Measurements from ENCODE around the gene DLG2.

Gene DLG2

DNA sequence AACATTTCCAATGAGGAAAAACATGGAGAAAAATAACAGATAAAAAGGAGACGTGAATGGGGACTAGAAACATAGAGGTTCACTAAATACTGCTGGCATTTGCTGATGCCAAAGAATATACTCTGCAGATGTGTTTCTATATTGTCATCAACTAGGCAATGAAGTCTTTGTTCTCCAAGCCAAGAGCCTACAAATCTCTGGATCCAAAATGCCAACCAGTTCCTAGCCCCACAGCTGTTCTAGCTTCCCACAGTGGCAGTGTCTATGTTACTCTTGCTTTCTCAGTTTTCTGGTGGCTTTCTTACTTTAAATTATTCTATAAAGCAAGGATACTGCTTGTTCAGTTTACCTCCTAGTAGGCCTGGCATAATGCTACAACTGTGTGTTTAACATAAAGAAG lies 1363.1 kb downstream of the DLG2 start:
- no peak for DNase-seq (ENCODE audit: low read depth in 2 of 2)
- TF ChIP-seq, protein P1, sequence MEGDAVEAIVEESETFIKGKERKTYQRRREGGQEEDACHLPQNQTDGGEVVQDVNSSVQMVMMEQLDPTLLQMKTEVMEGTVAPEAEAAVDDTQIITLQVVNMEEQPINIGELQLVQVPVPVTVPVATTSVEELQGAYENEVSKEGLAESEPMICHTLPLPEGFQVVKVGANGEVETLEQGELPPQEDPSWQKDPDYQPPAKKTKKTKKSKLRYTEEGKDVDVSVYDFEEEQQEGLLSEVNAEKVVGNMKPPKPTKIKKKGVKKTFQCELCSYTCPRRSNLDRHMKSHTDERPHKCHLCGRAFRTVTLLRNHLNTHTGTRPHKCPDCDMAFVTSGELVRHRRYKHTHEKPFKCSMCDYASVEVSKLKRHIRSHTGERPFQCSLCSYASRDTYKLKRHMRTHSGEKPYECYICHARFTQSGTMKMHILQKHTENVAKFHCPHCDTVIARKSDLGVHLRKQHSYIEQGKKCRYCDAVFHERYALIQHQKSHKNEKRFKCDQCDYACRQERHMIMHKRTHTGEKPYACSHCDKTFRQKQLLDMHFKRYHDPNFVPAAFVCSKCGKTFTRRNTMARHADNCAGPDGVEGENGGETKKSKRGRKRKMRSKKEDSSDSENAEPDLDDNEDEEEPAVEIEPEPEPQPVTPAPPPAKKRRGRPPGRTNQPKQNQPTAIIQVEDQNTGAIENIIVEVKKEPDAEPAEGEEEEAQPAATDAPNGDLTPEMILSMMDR (IDR thresholded peaks at IDR 0.05; ENCODE audit: low read depth, low read length): no peak
- no peak overlapping the region for H3K4me3 ChIP-seq (replicated peaks in 1 of 2; ENCODE audit: low read depth in 2 of 2, low read length in 2 of 2)

DNA sequence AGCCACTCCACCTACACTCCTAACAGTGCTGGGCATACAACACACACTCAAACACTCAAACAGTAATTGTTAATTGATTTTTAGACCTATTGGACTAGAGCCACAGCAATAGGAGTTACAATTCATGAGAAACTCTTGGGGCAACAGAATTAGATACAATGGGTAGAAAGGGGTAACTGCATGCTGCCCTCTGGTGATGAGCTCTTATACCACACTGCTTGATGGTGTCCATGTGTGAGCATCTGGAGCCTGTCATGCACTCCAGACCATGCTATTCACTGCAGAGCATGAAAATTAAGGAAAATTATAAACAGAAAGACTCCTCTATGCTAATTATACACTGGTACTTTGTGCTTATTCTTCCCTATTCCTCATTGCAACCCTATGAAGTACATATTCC lies 1365.4 kb downstream of the DLG2 start:
- no peak overlapping the region for H3K4me3 ChIP-seq (replicated peaks in 1 of 2; ENCODE audit: low read depth in 2 of 2, low read length in 2 of 2)
- TF ChIP-seq, protein P1 (IDR thresholded peaks at IDR 0.05; ENCODE audit: low read depth, low read length): peak; percentile 4
- DNase-seq (ENCODE audit: low read depth in 2 of 2): peak in 1 of 2 donors; percentile 19

DNA sequence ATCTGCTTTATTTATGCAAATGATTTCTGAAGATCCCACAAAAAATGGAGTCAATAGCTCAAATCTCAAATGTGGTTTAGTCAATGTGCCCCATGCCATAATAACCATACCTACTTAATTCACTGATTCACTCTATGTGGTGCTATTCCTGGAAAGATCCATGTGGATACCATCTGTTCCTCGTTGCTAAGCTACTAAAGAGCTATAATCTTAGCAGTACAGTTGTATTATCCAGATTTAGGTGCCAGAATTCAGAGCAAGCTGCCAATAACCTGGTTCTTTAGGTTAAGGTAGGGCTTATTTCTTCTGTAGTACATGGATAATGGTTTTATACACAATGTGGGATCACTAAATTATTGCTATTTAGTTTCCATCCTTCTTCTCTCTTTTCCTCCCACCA lies 1366.3 kb downstream of the DLG2 start:
- TF ChIP-seq, protein P1 (IDR thresholded peaks at IDR 0.05; ENCODE audit: low read depth, low read length): no peak
- DNase-seq (ENCODE audit: low read depth in 2 of 2): no peak
- H3K4me3 ChIP-seq (replicated peaks in 1 of 2; ENCODE audit: low read depth in 2 of 2, low read length in 2 of 2): no peak overlapping the region

DNA sequence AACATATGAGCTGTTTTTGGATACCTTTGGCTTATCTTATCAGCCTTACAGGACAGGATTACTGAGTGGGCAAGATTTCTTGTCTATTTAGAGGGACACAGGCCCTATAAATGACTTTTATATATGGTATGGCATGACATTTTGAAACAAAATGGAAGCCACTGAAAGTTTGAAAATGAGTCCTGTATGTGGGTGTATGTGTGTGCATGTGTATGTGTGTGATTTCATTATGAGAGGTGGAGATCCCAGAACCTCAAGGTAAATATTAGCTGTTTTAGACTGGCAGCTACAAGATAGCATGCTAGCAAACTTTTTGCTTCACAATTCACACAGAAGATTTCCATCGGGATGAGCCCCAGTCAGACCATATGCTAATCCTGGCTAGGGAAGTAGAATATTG lies 1370.5 kb downstream of the DLG2 start:
- no peak for DNase-seq (ENCODE audit: low read depth in 2 of 2)
- TF ChIP-seq, protein P1 (IDR thresholded peaks at IDR 0.05; ENCODE audit: low read depth, low read length): no peak
- no peak overlapping the region for H3K4me3 ChIP-seq (replicated peaks in 1 of 2; ENCODE audit: low read depth in 2 of 2, low read length in 2 of 2)

DNA sequence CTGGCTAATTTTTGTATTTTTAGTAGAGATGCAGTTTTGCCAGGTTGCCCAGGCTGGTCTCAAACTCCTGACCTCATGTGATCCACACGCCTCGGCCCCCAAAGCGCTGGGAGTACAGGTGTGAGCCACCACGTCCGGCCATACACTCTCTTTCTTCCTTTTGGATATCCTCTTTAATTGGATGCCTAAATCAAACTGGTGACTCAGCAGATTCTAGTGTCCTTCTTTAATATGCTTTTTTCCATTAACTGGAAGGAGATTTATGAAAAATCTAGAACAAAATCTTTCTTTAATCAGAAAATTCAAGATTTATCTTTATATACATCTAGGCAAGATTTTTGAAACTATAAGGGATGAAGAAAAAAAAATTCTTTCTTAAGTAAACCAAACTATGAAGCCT lies 1371.7 kb downstream of the DLG2 start:
- DNase-seq (ENCODE audit: low read depth in 2 of 2): no peak
- H3K4me3 ChIP-seq (replicated peaks in 1 of 2; ENCODE audit: low read depth in 2 of 2, low read length in 2 of 2): no peak overlapping the region
- TF ChIP-seq, protein P1 (IDR thresholded peaks at IDR 0.05; ENCODE audit: low read depth, low read length): no peak

DNA sequence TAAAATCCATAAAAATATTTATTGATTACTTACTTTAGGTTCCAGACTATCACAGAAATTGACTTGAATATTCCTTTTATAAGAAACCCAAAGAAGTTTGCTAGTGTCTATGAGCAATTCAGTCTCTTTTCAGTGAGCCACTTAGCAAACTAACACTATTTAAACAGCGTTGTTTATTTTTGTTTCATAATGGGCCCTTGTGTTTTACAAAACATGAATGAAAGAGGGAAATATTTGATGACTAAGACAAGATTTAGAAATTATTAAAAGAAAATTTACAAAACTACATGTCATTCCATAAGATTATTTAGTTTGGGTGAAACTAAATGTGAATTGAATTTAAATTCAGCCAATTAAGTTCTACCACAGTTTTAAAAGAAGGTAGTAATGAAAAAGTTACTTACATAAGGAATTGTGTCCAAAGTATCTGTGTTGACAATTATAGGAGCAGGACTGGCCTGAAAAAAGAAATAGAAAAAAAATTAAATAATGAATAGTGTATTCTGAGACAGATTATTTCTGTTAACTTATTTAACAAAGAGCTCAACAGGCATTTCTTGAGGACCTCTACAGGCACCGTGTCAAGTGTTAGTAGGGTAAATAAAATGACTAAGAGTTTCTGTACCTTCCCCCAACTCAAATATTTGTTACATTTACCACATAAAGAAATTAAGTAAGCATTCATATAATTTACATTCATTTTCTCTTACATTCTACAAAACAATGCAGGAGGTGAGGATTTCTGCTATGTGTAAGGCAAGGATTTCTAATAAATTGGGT lies 1376.1 kb downstream of the DLG2 start:
- H3K4me3 ChIP-seq (replicated peaks in 1 of 2; ENCODE audit: low read depth in 2 of 2, low read length in 2 of 2): no peak overlapping the region
- TF ChIP-seq, protein P1 (IDR thresholded peaks at IDR 0.05; ENCODE audit: low read depth, low read length): no peak
- DNase-seq (ENCODE audit: low read depth in 2 of 2): peak in 1 of 2 donors; percentile 6
